ENCODE results near the gene R3HDM4.

Gene R3HDM4

DNA sequence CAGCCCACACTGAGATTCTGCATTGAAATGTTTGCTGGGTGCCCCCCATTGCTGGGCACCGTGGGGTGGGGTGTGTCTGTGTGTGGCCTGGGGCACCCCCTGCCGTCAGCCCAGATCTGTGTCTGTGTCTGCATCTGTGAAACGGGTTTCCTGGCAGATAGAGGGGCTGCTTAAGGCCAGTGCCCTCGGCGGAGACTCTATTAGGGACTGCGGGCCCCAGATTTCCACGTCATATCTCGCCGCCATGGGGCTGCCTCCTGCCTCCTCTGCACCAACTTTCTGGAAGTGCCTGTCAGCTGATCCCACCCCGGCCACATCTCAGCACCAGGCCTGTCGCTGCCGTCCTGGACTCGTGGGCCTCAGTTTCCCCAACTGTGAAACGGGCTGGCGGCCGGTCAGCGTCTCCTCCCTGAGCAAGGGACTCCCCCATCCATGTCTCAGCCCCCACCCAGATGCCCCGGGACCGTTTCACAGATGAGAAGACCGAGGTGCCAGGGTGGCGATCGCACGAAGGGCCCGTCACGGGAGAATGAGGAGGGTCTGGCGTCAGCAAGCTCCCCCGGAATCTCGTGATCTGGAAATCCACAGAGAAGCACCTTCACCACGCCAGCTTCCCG lies 34.2 kb upstream of the R3HDM4 start:
- DNase-seq (ENCODE audit: low read depth in 2 of 2) = no peak

DNA sequence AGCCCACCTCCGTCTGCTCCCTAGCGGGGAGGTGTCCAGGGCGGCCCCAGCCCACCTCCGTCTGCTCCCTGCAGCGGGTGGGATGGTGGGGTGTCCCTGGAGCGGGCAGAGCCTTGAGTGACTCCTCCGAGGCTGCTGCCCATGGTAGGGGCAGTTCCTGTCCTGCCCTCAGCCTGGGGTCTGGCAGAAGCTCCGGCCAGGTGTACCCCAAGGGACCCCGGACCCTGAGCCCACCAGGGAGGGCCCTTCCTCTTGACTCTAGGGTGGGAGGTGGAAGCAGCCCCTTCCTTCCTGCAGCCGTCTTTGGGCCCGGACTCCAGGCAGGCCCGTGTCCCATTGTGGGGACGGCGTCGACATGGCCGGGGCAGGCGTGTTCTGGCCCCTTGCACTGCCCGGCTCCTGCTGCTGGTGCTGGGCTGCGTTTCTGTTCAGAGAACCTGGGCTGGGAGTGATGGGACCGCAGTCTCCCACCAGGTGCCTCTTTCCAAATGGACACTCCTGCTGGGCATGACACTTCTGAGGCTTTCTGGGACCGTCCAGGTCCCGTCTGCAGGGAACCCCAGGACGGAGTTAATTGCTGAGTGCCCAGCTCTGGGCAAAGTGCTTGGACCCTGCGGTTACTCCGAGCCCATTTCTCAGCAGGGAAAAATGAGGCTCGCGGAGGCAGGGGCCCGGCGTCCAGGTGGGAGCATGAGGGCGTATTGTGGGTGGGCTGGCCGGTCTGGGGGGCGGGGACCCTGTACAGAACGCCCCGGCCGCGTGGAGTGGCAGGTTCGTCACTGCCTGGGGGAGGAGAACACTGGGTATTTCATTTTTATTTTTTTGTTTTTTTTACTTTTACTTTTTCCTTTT lies 32.6 kb upstream of the R3HDM4 start:
- no peak for DNase-seq (ENCODE audit: low read depth in 2 of 2)

- no peak for DNase-seq (ENCODE audit: low read depth in 2 of 2)
These were observed 31.7 kb upstream of the R3HDM4 start for GRCh38 chr19:944663-945241.

- no peak for DNase-seq (ENCODE audit: low read depth in 2 of 2)
These were observed 31.1 kb upstream of the R3HDM4 start for GRCh38 chr19:944171-944567.

DNA sequence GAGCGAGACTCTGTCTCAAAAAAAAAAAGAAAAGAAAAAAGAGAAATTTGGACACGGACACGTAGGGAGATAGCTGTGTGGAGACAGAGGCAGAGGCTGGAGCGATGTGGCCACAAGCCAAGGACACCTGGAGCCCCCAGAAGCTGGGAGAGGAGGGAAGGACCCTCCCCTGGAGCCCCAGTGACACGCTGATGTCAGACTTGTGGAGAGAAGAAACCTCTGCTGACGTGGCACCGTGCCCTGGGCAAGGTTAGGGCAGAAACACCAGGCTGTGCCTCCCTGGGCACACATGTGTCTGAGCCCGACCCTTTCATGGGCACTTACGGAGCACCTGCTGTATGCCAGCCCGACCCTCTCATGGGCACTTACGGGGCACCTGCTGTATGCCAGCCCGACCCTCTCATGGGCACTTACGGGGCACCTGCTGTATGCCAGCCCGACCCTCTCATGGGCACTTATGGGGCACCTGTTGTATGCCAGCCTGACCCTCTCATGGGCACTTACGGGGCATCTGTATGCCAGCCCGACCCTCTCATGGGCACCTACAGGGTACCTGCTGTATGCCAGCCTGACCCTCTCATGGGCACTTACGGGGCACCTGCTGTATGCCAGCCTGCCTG lies 30.6 kb upstream of the R3HDM4 start:
- DNase-seq (ENCODE audit: low read depth in 2 of 2) = no peak

GRCh38 chr19:942133-942645 lies 29.2 kb upstream of the R3HDM4 start:
- no peak for DNase-seq (ENCODE audit: low read depth in 2 of 2)

DNA sequence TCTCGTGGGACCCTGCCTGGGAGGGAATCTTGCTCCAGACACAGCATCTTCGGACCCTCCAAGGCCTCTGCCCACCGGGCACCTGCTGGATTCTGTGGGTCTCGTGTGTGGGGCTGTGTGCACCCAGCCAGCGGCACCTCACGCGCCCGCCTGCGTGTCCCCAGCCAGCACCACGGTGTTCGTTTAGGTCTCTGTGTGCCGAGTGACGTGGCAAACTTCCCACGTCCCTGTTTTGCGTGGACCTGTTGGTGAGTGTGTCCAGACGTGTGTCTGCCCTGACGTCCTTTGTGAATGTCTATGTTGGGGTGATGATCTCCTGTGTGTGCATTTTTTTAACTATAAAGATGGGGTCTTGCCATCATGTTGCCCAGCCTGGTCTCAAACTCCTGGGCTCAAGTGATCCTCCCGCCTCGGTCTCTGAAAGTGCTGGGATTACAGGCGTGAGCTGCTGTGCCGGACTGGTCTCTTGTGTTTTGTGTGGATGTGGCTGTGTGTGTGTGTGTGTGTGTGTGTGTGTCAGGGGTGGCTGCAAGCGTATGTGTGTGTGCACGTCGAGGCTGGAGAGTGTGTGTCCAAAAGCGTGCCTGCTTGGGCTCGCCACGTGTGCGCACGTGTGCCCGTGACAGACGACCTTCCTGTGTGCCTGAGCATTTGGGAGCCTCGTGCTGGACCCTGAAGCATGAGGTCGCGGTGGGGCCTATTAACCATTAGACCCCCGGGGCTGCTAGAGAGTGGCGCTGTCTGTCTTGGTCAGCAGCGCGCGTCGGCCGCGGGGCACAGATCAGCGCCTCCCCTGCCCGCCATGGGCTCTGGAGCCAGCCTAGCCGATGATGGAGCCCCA lies 28.5 kb upstream of the R3HDM4 start:
- no peak for DNase-seq (ENCODE audit: low read depth in 2 of 2)

GRCh38 chr19:940591-941291 lies 27.7 kb upstream of the R3HDM4 start:
- DNase-seq (ENCODE audit: low read depth in 2 of 2) = peak in 1 of 2 donors; percentile 61

DNA sequence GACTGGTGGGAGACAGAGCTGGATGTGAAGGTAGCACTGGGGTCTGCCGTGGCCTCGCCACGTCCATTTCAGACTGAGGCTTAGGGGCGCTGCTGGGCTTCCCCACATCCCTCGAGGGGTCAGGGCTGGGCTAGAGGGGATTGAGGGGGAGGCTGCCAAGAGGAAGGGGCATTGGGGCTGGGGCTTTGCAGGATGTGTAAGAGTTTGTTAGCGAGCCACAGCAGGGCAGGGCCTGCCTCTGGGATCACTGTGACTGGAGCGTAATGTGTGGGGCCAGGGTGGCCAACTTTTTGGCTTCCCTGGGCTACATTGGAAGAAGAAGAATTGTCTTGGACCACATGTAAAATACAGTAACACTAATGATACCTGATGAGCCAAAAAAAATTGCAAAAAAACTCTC lies 26.9 kb upstream of the R3HDM4 start:
- DNase-seq (ENCODE audit: low read depth in 2 of 2) = no peak

DNA sequence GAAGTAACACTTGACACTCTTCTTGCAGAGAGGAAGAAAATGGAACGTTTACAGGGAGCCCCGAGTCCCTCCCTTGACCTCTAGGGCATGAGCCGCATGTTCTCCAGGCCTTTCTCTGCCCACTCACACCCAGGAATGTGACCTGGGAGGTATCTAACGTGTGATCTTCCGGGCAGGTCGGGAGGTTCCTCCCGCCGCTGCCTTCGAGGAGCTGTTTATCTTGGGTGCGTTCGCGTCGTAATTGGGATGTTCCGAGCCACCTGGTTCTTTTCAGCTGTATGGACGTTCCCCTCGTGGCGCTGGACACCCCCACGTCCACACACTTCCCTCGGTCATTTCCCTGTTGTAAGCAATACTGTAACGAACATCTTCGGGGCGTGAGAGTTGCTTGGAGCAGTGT lies 26.4 kb upstream of the R3HDM4 start:
- no peak for DNase-seq (ENCODE audit: low read depth in 2 of 2)

- no peak for DNase-seq (ENCODE audit: low read depth in 2 of 2)
These were observed 25.4 kb upstream of the R3HDM4 start for GRCh38 chr19:938233-938923.

GRCh38 chr19:937259-937694 lies 24.3 kb upstream of the R3HDM4 start:
- DNase-seq (ENCODE audit: low read depth in 2 of 2) = no peak

- no peak for DNase-seq (ENCODE audit: low read depth in 2 of 2)
These were observed 23.1 kb upstream of the R3HDM4 start for GRCh38 chr19:936175-936546.

GRCh38 chr19:934865-935479 lies 22.0 kb upstream of the R3HDM4 start:
- DNase-seq (ENCODE audit: low read depth in 2 of 2) = no peak

GRCh38 chr19:934197-934840 lies 21.3 kb upstream of the R3HDM4 start:
- no peak for DNase-seq (ENCODE audit: low read depth in 2 of 2)

GRCh38 chr19:933553-933882 lies 20.5 kb upstream of the R3HDM4 start:
- DNase-seq (ENCODE audit: low read depth in 2 of 2) = no peak

DNA sequence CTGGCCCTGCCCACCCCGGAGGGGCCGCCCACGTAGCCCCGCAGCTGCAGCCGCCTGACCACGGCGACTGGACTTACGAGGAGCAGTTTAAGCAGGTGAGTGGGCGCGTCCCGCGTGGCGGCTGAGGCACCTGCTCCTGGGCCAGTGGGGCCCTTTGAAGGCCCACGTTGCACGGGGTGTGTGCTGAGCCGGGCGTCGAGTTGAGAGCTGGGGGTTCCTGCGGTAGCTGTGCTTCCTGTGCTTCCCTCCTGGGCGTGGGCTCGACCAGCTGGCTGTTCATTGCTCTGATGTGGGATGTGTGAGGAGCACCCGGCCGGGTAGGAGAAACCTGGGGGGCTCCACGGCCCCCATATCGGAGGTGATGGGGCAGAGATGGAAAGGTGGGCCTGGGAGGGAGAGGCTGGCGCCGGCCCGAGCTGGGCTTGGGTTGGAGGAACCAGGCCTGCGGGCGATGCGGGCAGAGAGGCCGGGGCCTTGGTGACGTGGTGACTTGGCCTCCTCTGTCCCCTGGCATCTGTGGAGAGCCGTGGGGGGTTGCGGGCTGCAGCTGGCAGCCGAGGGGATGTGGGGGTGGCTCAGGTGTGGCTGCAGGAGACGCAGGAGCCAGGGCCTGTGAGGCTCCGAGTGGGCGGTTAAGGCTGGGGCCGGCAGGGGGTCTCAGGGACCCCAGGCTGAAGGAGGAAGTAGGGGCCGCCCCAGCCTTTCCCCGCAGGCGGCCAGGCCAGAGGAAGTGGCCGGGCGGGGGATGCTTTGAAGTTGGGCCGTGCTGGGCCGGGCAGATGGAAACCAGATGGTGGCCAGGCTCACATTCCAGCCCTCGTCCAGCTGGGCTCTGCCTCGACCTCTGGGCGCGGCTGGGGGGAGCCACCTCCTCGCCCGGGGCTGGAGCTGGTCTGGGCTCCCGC lies 19.9 kb upstream of the R3HDM4 start:
- DNase-seq (ENCODE audit: low read depth in 2 of 2) = no peak
